Mesendoderm (in vitro differentiated cells): ENCODE results near the gene KRT8. TPM values are rescaled to one million over a fixed set of nuclear protein-coding genes. Genes with fewer than 3 reads are reported as not detected.
"Not testable (repeated sequence)": the region's sequence is repeated elsewhere in the genome, so short reads cannot be mapped to it uniquely, and the experiment has no call there.

Experiments used
- DNase-seq: peaks from one replicate; pipeline ENCODE4 v3.0.0; 2013
- H2AK5ac ChIP-seq: 2 replicates; pipeline ENCODE4 v1.6.1; 2013; ENCODE audit warnings: low read length, inconsistent platforms
- H2BK120ac ChIP-seq: 2 replicates; pipeline ENCODE4 v1.6.1; 2013; ENCODE audit warnings: low read depth, mild to moderate bottlenecking, low read length, moderate library complexity, mixed read lengths
- H2BK15ac ChIP-seq: replicated peaks from 2 replicates; pipeline ENCODE4 v1.6.1; 2013; ENCODE audit warnings: low read depth, mild to moderate bottlenecking, moderate library complexity
- H2BK5ac ChIP-seq: 2 replicates; pipeline ENCODE4 v1.6.1; 2013; ENCODE audit warnings: low read length, inconsistent platforms
- H3K18ac ChIP-seq: 2 replicates; pipeline ENCODE4 v1.6.1; 2013; ENCODE audit warnings: mild to moderate bottlenecking, low read length, mixed read lengths
- H3K23ac ChIP-seq: one replicate; pipeline ENCODE4 v1.6.1; 2013; ENCODE audit warnings: low read length
- H3K27ac ChIP-seq: 2 replicates; pipeline ENCODE4 v1.5.1; 2013; ENCODE audit warnings: low read depth, mild to moderate bottlenecking, inconsistent platforms, low read length, moderate library complexity
- H3K27me3 ChIP-seq: 2 replicates; pipeline ENCODE4 v1.6.1; 2013; ENCODE audit warnings: low read length, control low read depth, mild to moderate bottlenecking, inconsistent platforms; ENCODE audit not compliant: insufficient read depth, poor library complexity
- H3K36me3 ChIP-seq: 2 replicates; pipeline ENCODE4 v1.6.1; 2013; ENCODE audit warnings: low read length, inconsistent platforms; ENCODE audit not compliant: control insufficient read depth, insufficient read depth
- H3K4ac ChIP-seq: one replicate; pipeline ENCODE4 v1.6.1; 2013; ENCODE audit warnings: low read depth, mild to moderate bottlenecking, low read length, moderate library complexity
- H3K4me1 ChIP-seq: 2 replicates; pipeline ENCODE4 v1.6.1; 2013; ENCODE audit warnings: low read depth, low read length, inconsistent platforms; ENCODE audit not compliant: control insufficient read depth
- H3K4me2 ChIP-seq: 2 replicates; pipeline ENCODE4 v1.6.1; 2013; ENCODE audit warnings: low read length
- H3K4me3 ChIP-seq: 2 replicates; pipeline ENCODE4 v1.5.1; 2013; ENCODE audit warnings: mild to moderate bottlenecking, low read length
- H3K56ac ChIP-seq: one replicate; pipeline ENCODE4 v1.6.1; 2013; ENCODE audit warnings: low read length
- H3K79me1 ChIP-seq: 2 replicates; pipeline ENCODE4 v1.6.1; 2013; ENCODE audit warnings: low read length, inconsistent platforms
- H3K79me2 ChIP-seq: 2 replicates; pipeline ENCODE4 v1.6.1; 2013; ENCODE audit warnings: mild to moderate bottlenecking, low read length; ENCODE audit not compliant: control insufficient read depth, insufficient read depth
- H3K9ac ChIP-seq: 2 replicates; pipeline ENCODE4 v1.6.1; 2013; ENCODE audit warnings: low read length, inconsistent platforms
- H4K5ac ChIP-seq: one replicate; pipeline ENCODE4 v1.6.1; 2013; ENCODE audit warnings: low read length
- H4K8ac ChIP-seq: one replicate; pipeline ENCODE4 v1.6.1; 2013; ENCODE audit warnings: low read depth, mild to moderate bottlenecking, control low read depth, low read length, moderate library complexity
- WGBS: extraction: QIAGEN DNeasy Blood & Tissue Kit; methylation state at CpG from one replicate; pipeline ENCODE4 v1.1.7; 2013; ENCODE audit warnings: low lambda C conversion rate, missing lambda C conversion rate; ENCODE audit not compliant: insufficient coverage; ENCODE audit errors: extremely low coverage; 5-methylcytosine and 5-hydroxymethylcytosine counted together
- polyA plus RNA-seq, 2 experiments: library from polyadenylated mRNA; stranded (reverse); fragments of 200-250 nt; gene quantifications; one replicate each; pipeline ENCODE4 v1.2.3, GENCODE V29; 2013

The KRT8 gene
- 450 TPM for polyA plus RNA-seq (2013, experiment 1 of 2)
- 461 TPM for polyA plus RNA-seq (2013, experiment 2 of 2)

DNA sequence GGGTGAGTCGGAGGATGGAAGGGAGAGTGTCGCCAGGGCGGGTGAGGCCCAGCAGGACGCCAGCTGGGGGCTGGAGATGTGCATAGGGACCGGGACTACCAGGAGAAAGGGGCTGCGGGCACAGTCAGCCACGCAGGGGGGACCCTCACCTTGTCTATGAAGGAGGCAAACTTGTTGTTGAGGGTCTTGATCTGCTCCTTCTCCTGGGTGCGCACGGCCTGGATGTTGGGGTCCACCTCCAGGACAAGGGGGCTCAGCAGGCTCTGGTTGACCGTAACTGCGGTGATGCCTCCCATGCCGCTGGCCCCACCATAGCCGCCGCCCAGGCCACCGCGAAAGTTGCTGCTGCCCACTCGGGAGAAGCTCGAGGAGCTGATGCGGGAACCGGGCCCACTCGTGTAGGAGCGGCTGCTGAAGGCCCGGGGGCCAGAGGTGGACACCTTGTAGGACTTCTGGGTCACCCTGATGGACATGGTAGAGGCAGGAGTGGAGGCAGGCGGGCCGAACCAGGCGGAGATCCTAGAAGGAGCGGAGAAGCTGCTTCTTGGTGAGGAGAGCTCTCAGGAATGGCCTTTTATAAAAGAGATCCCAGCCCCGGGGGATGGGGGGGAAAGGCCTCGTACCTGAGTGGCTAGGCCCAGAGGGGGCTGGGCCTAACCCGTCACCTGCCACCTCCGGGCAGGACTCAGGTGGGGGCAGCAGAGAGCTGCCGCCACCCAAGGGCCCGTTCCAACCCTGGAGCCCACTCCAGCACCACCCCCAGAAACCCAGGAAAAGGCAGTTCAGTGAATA, at the start of gene KRT8:
Gene KRT8, minus strand, starts transcription at position 568 of the 792 bp plus-strand sequence. Its CDS starts 95 bp downstream, at position 473.
- H3K4ac ChIP-seq, result peak within 1 kb of the TSS; percentile 60
- H3K4me3 ChIP-seq, result peak within 1 kb of the TSS; percentile 89
- H3K27ac ChIP-seq, result peak within 1 kb of the TSS; percentile 82

DNA sequence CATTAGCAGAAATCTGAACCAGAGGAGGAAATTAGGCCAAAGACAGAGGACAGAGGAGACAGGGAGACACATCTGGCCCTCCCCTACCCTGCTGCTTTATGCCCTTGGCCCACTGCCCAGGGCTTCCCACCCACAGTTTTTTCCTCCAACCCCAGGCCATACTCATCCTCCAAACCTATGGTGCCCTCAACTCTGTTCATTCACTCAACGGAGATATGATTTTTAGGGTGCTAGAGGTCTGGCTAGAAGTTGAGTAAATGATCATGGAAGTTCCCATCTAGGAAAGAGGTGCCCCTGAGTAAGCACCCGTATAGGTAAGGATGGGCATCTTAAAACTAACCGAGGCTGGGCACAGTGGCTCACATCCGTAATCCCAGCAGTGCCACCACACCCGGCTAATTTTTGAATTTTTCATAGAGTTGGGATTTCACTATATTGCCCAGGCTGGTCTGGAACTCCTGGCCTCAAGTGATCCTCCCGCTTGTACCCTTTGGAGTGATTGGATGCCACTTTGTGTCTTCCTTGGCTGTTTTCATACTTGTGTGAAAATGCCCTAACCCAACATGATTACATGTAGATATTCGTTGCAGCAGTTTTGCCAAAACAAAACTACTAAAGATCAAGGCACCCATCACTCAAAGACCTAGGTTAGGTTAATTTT, 48.4 kb upstream of the KRT8 start:
- Histone ChIP-seq H2BK120ac (no peak overlapping the region), H3K4me3 (no peak overlapping the region), H3K27ac (peak overlapping the region; percentile 18), H2AK5ac (no peak overlapping the region), H3K56ac (no peak overlapping the region), H3K79me2 (peaks cover 25% of the 10 kb centered on the region), H3K18ac (no peak overlapping the region), H3K36me3 (peaks cover 18% of the 10 kb centered on the region), H3K4me2 (no peak overlapping the region), H3K79me1 (peaks cover 5% of the 10 kb centered on the region), H3K27me3 (no peaks in the 10 kb centered on the region), H4K8ac (no peak overlapping the region), H2BK15ac (no peak overlapping the region), H2BK5ac (no peak overlapping the region), H3K4ac (no peak overlapping the region), H3K4me1 (peaks cover 6% of the 10 kb centered on the region), H3K23ac (no peak overlapping the region), H3K9ac (no peak overlapping the region), H4K5ac (no peak overlapping the region)
- WGBS, result no CpG with 5 or more reads among the region's 7 CpGs
- DNase-seq, result no peak

More for the DNA sequence above, at the start of gene KRT8:
- peak within 1 kb of the TSS; percentile 53 for H3K4me2 ChIP-seq
- peak within 1 kb of the TSS; percentile 81 for H2BK5ac ChIP-seq
- H4K5ac ChIP-seq, H2BK120ac ChIP-seq, H2AK5ac ChIP-seq, H3K27me3 ChIP-seq, H4K8ac ChIP-seq: not testable (repeated sequence)
- peaks cover 19% of the 10 kb centered on the region for H3K36me3 ChIP-seq
- peak within 1 kb of the TSS; percentile 98 for H3K23ac ChIP-seq
- H2BK15ac ChIP-seq, result peak within 1 kb of the TSS; percentile 41
- peak; percentile 98 for DNase-seq
- H3K56ac ChIP-seq, result peak within 1 kb of the TSS; percentile 92
- H3K9ac ChIP-seq, result peak within 1 kb of the TSS; percentile 91
- H3K18ac ChIP-seq, result peak within 1 kb of the TSS; percentile 56
- H3K4me1 ChIP-seq, result peaks cover 19% of the 10 kb centered on the region
- H3K79me2 ChIP-seq, result peaks cover 40% of the 10 kb centered on the region
- no CpG with 5 or more reads among the region's 33 CpGs for WGBS
- H3K79me1 ChIP-seq, result peaks cover 16% of the 10 kb centered on the region

- Histone ChIP-seq H2BK5ac (no peak overlapping the region), H3K4me2 (peak overlapping the region; percentile 10), H3K4ac (no peak overlapping the region), H3K56ac (no peak overlapping the region), H3K36me3 (peaks cover 18% of the 10 kb centered on the region), H2BK120ac (no peak overlapping the region), H3K18ac (no peak overlapping the region), H3K9ac (peak overlapping the region; percentile 13), H2BK15ac (no peak overlapping the region), H3K4me1 (peaks cover 10% of the 10 kb centered on the region), H3K23ac (no peak overlapping the region), H3K27me3 (no peaks in the 10 kb centered on the region), H3K27ac (no peak overlapping the region), H3K79me1 (peaks cover 9% of the 10 kb centered on the region), H3K4me3 (no peak overlapping the region), H4K8ac (no peak overlapping the region), H4K5ac (no peak overlapping the region), H3K79me2 (peaks cover 25% of the 10 kb centered on the region), H2AK5ac (no peak overlapping the region)
- no peak for DNase-seq
- no CpG with 5 or more reads among the region's 15 CpGs for WGBS
These were observed 47.4 kb upstream of the KRT8 start for GRCh38 chr12:52952076-52952801.

DNA sequence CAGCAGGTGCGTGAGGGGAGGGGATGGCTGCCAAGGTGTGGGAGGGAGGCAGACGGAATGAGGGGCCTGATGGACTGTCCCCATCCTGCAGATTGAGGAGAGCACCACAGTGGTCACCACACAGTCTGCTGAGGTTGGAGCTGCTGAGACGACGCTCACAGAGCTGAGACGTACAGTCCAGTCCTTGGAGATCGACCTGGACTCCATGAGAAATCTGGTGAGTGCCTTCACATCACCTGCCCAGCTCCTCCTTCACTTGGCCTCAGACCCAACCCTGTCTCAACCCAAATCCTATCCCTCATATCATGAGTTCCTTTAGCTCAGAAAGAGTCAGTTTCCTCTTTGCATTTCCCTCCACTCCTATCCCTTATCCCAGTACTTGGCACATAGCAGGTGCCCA, 46.8 kb upstream of the KRT8 start:
- H3K79me2 ChIP-seq, result peaks cover 25% of the 10 kb centered on the region
- H3K4me3 ChIP-seq, result no peak overlapping the region
- H3K27ac ChIP-seq, result no peak overlapping the region
- no peaks in the 10 kb centered on the region for H3K27me3 ChIP-seq
- no peak overlapping the region for H3K18ac ChIP-seq
- no peak for DNase-seq
- H2AK5ac ChIP-seq, result no peak overlapping the region
- no CpG with 5 or more reads among the region's 6 CpGs for WGBS
- H3K4me2 ChIP-seq, result peak overlapping the region; percentile 10
- no peak overlapping the region for H4K5ac ChIP-seq
- no peak overlapping the region for H2BK5ac ChIP-seq
- no peak overlapping the region for H2BK15ac ChIP-seq
- no peak overlapping the region for H3K4ac ChIP-seq
- H3K23ac ChIP-seq, result no peak overlapping the region
- no peak overlapping the region for H3K56ac ChIP-seq
- H3K79me1 ChIP-seq, result peaks cover 9% of the 10 kb centered on the region
- no peak overlapping the region for H2BK120ac ChIP-seq
- H3K4me1 ChIP-seq, result peaks cover 15% of the 10 kb centered on the region
- no peak overlapping the region for H4K8ac ChIP-seq
- peaks cover 18% of the 10 kb centered on the region for H3K36me3 ChIP-seq
- peak overlapping the region; percentile 13 for H3K9ac ChIP-seq

GRCh38 chr12:52951126-52951525, 46.2 kb upstream of the KRT8 start:
- Histone ChIP-seq H3K18ac (no peak overlapping the region), H3K9ac (peak overlapping the region; percentile 93), H3K4me1 (peaks cover 20% of the 10 kb centered on the region), H3K79me2 (peaks cover 25% of the 10 kb centered on the region), H3K36me3 (peaks cover 18% of the 10 kb centered on the region), H4K5ac (no peak overlapping the region), H3K56ac (peak overlapping the region; percentile 4), H3K23ac (no peak overlapping the region), H3K4me3 (no peak overlapping the region), H3K79me1 (peaks cover 9% of the 10 kb centered on the region), H4K8ac (no peak overlapping the region), H2BK120ac (no peak overlapping the region), H3K27ac (no peak overlapping the region), H2AK5ac (no peak overlapping the region), H2BK5ac (no peak overlapping the region), H3K4ac (no peak overlapping the region), H3K4me2 (peak overlapping the region; percentile 94), H3K27me3 (no peaks in the 10 kb centered on the region), H2BK15ac (no peak overlapping the region)
- no peak for DNase-seq
- no CpG with 5 or more reads among the region's 1 CpG for WGBS
